H1 (cell line): ENCODE results near the gene RASGRF1.

Experiments used
- CTCF ChIP-seq, 3 experiments: IDR thresholded peaks; 1 replicate in 2 of 3; 2 replicates in 1 of 3; pipeline versions ENCODE4 v1.5.1 to v1.6.1; 2011; ENCODE audit warnings: low read length in 3 of 3, mild to moderate bottlenecking in 3 of 3, inconsistent platforms in 2 of 3, low read depth in 1 of 3, moderate library complexity in 1 of 3; ENCODE audit not compliant: insufficient read depth in 1 of 3; ENCODE audit errors: control extremely low read depth in 1 of 3
- EP300 ChIP-seq, 2 experiments: IDR thresholded peaks; 1 replicate in 1 of 2; 2 replicates in 1 of 2; pipeline ENCODE4 v1.6.1; 2011 to 2012; ENCODE audit warnings: low read depth in 2 of 2, low read length in 2 of 2, mild to moderate bottlenecking in 2 of 2, borderline replicate concordance in 1 of 2, inconsistent platforms in 1 of 2, moderate library complexity in 1 of 2
- FOSL1 ChIP-seq: IDR thresholded peaks from 2 replicates; pipeline ENCODE4 v1.6.1; 2011; ENCODE audit warnings: mild to moderate bottlenecking, low read depth, low read length, moderate library complexity; ENCODE audit not compliant: insufficient read depth
- TBP ChIP-seq: IDR thresholded peaks from 2 replicates; pipeline ENCODE4 v1.6.1; 2011; ENCODE audit warnings: low read depth, low read length, improper control_type of control experiment
- YY1 ChIP-seq: IDR thresholded peaks from 2 replicates; pipeline ENCODE4 v1.6.1; 2011; ENCODE audit warnings: low read depth, mild to moderate bottlenecking, low read length

- no peak for TF ChIP-seq CTCF (IDR thresholded peaks at IDR 0.05; ENCODE audit: control extremely low read depth in 1 of 3, insufficient read depth in 1 of 3, low read depth in 1 of 3, low read length in 3 of 3)
- TF ChIP-seq FOSL1, result no peak
- no peak for TF ChIP-seq YY1
- no peak for TF ChIP-seq EP300 (IDR thresholded peaks at IDR 0.05; ENCODE audit: borderline replicate concordance in 1 of 2, low read depth in 2 of 2, low read length in 2 of 2)
- no peak for TF ChIP-seq TBP
Measured at GRCh38 chr15:78968114-78968513, 122.5 kb downstream of the RASGRF1 start.
